Hepatic stellate cell (primary cell): Measurements from ENCODE around the gene EYA3.
A peak's percentile ranks its signal among the peaks of the same experiment; 100 is the strongest.

ENCODE experiments used
- DNase-seq: peaks from one replicate; pipeline ENCODE4 v3.0.0; 2011; ENCODE audit warnings: low spot score

EYA3 gene, protein sequence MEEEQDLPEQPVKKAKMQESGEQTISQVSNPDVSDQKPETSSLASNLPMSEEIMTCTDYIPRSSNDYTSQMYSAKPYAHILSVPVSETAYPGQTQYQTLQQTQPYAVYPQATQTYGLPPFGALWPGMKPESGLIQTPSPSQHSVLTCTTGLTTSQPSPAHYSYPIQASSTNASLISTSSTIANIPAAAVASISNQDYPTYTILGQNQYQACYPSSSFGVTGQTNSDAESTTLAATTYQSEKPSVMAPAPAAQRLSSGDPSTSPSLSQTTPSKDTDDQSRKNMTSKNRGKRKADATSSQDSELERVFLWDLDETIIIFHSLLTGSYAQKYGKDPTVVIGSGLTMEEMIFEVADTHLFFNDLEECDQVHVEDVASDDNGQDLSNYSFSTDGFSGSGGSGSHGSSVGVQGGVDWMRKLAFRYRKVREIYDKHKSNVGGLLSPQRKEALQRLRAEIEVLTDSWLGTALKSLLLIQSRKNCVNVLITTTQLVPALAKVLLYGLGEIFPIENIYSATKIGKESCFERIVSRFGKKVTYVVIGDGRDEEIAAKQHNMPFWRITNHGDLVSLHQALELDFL

DNA sequence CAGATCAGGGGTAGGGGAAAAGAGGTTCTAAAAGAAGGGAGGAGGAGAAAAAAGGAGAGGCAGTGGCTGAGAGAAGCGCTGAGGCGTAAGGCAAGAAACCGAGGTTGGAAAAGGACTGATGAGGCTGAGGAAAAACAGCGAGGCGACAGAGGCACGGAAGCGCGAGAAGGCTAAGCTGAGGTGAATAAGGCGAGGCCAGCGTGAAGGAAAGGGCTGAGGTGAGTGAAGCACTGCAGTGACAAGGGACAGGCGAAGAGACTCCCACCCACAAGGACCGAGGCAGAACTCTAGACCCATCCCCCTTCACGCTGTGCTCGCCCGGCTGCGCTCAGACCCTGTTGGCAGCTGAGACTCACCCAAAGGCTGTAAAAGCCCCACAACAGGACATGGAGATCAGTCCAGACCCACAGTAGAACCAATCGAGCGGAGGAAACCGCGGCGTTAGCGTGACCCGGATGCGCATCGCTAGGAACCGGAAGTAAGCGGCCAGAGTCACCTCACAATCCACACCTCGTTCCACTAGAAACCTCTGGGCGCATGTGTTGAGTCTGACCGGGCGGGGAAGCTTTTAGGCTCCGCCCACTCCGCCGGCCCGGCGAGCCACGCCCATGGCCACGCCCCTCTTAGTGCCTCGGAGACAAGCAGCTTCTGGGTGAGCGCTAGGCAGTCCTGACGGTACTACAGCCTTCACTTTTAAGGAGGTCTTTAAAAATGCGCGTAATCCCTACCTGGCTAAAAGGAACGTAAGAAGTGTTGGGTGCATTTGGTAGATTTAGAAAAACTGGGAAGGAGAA is at the start of gene EYA3:
EYA3 (minus strand) TSS at position 443 of the 794 bp plus-strand sequence. CDS start 30,584 bp downstream, outside the sequence.
- DNase-seq, result peak; percentile 98

DNA sequence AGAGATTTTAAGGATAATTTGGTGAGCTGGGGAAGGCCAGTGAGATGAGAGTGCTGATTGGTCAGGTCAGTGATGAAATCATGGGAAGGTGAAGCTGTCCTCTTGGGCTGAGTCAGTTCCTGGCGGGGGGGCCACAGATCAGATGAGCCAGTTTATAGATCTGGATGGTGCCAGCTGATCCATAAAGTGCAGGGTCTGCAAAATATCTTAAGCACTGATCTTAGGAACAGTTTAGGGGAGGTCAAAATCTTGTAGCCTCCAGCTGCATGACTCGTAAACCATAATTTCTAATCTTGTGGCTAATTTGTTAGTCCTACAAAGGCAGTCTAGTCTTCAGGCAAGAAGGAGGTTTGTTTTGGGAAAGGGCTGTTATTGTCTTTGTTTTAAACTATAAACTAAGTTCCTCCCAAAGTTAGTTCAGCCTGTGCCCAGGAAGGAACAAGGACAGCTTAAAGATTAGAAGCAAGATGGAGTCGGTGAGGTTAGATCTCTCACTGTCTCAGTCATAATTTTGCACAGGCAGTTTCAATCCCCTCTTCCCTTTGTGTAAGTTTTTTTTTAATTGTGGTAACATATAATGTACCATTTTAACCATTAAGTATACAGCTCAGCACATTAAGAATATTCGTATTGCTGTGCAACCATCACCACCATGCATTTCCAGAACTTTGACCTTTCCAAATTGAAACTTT is 48.7 kb upstream of the EYA3 start:
- no peak for DNase-seq

DNA sequence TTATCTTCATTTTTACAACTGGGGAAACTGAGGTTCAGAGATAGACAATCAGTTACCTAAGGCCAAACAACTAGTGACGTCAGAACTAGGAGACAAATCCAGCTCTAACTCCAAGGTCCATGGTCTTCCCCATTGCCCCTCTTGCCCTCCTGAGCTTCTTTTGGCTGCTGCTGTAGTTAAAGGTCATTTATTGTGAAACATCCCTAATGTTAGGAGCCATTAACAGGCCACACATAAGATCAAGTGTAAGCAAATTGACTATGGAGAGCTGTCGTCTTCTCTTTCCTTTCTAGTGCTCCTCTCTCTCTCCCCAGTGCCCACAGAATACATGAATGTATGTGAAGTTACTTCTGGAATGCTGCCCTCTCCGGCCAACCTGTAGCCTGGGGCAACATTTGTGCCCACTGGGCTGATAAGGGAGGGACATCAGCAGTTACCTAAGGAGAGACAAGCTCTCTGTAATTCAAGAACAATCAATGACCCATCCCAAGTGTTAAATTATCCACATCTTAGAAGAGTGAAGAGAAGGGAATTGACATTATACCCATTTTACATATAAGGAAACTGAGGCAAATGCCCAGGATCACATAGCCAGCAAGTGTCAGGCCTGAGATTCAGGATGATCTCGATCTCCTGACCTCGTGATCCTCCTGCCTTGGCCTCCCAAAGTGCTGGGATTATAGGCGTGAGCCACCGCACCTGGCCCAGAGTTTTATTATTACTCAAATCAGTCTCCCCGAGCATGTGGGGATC is 47.9 kb upstream of the EYA3 start:
- no peak for DNase-seq

DNA sequence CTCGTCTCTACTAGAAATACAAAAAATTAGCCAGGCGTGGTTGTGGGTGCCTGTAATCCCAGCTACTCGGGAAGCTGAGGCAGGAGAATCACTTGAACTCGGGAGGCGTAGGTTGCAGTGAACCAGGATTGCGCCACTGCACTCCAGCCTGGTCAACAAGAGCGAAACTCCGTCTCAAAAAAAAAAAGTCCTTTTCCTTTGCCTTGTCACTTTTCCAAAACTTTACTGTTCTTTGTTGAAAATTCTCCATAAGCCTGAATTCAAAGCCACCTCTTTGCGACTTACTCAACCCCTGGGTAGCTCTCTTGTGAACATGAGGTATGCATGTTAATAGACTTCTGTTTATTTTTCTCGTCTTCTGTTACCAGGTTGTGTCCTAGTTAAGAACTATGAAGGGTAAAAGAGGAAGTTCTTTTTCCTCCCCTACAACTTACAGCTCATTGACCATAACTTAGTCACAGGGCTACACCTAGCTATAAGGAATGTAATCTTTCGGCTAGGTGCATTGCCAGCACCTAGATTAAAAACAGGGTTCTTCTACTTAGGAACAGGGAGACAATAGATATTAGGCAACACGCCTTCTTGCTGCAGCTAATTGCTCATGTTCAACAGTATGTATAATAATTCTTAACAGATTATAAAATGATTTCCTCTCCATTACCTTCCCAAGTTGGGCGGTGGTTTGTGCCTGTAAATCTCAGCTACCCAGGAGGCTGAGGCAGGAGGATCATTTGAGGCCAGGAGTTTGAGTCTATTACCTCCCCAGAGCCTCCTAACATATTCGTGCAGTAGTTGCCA is 47.2 kb upstream of the EYA3 start:
- DNase-seq, result no peak

DNA sequence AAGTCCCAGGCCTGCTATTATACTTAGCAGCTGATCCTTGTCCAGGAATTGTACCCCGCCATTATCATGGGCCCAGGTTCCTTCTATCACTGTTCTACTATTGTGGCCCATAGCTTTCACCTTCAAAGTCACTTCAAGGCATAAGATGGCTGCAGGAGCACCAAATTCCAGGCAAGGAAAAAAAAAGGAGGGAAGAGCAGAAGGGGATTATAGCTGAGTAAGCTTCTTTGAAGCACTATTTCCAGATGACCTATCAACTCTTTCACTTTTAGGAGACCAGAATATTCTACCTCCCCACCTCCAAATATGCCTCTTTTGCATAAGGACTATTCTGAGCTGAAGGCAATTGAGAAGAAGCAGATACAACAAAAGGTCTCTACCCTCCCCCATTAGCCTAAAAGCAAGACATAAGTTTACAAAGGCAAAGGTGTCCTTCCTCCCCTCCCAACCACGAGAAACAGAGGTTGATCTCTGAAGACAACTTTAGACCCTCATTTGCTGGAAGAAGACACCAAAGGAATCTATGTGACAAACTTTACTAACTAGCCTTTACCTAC is 46.3 kb upstream of the EYA3 start:
- no peak for DNase-seq

DNA sequence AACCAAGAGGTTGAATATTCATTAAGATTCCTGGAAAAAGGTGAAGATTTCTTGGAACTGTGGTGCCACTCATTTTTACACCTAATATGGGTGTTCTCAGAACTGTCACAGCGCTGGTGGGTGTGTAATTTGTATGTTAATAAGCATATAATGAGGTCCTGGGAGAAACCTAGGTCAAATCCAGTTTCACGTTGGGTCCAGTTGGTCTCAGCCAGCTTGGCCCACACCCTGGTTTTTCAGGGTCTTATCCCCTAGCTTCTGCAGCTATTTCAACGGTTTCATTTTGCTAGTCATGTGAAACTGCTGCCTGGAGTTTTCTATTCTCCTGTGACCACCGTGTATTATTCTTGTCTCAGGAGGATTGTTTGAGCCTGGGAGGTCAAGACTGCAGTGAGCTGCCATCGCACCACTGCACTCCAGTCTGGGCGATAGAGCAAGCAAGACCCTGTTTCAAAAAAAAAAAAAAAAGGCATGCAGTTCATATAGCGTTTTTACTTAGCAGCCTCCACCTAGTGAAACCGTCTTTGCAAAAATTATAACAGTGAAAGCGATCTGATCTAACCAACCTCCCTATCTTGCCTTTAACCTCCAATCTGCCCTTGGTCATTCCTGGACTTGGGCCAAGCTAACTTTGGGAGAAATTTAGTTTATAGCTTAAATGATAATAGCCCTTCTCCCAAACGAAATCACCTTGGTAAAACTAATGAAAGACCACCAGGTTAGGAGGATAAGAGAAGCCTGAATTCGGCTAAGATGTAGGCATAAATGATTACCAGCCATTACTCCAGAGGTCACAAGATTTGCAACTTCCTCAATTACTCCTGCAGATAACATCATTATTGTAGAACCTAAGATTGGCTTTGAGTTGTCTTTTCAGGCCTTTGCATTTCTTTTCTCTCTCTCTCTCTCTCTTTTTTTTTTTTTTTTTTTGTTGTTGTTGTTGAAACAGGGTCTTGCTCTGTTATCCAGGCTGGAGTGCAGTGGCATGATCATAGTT is 44.1 kb upstream of the EYA3 start:
- DNase-seq, result no peak

DNA sequence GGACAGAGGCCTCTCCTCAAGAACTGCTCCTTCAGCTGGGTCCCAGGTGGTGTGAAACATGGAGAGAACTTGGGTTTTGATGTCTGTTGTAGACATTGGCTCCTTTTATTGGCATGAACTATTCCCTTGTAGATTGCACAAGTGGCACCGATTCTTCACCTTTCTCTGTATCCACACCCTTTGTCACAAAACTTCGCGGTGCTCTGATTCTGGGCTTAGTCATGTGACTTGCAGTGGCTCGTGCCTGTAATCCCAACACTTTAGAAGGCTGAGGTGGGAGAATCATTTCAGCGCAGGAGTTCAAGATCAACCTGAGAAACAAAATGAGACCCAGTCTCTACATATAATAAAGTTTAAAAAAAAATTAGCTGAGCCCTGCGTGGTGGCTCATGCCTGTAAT is 42.5 kb upstream of the EYA3 start:
- DNase-seq, result no peak

DNA sequence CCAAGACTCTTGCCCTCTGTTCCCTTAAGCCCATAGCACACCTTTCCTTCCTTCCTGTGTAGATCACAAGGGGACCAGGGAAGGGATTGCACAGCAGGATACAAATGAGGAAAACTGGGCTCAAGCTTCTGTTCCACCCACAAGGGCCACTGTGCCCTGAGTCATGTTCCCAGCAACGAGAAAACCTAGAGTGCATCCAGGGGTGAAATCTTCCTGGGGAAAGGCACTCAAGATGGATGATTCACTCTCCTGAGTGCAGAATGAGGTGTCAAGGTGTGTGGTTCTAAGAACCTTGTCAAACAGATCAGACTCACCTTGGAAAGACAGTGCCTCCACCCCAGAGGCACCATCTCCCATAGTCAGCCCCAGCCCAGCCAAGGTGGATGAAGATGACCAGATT is 40.7 kb upstream of the EYA3 start:
- DNase-seq, result no peak

DNA sequence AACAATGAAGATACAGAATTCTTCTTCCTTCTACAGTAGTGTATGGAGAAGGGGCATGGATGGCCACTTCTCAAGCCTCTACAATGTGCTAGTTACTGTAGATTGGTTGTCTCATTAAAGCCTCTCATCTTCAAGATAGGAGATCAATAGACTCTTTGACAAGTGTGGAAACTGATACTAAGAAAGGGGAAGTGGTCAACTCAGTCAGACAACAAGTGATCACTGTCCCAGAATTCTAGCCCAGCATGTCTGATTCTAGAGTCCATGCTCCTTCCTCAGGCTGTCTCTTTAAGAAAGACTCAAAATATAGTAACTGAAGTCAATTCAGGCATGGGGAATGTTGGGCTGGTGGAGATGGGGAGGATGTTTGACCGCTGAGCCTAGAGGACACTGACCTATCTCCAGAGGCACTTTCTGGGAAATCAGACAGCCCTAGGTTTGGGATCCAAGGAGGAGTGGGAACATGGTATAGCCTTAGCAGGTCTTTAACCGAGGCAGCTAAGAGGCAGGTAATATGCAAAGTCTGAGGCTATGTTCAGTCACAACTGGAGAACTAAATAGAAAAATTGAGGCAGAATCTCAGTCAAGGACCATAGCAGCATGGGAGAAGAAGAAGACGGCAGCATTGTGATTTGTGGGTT is 39.3 kb upstream of the EYA3 start:
- DNase-seq, result no peak

DNA sequence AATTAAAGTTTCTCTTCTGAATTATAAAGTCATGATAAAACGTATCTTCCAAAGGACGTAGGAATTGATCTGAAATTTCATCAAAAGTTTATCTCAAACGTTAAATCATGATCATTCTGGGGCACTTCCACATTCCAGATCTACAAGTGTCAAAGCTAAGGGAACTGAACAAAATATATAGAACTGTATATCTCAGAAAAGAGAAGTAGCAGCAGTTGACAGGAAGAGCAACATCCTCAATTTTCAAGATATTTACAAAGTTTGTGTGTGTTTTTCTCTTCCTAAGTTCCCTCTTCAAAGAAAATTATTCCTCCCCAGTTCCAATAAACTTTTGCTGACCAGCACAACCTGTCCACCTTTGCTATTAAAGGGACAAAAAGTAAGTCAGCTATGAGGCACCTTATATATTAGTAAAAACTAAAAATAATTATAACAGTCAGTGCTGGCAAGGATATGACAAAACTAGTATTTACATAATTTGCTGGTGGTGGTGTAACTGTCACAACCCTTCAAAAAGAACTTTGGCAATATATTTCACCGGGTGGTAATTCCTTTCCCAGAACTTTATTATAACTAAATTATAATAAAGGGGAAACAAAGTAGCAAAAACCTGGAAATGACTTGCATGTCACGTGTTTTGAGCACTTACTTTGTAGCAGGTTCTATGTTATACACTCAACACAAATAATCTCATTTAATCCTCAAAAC is 38.5 kb upstream of the EYA3 start:
- DNase-seq, result no peak

DNA sequence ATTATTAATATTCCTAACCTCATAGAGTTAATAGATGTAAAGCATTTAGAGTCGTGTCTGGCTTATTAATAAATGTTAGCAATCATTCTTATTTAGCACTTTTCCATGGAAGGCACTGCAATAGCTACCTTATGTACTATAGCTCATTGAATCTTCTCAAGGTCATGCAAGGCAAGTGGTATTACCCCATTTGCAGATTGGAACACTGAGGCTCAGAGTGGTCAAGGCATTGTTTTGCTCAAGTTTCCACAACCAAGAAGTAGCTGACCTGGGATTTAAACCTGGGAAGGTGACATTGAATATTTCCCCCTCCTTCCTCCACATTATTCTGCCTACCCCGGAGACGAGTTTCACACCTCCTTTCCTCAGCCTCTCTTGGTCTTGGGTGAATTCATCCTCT is 37.8 kb upstream of the EYA3 start:
- no peak for DNase-seq

DNA sequence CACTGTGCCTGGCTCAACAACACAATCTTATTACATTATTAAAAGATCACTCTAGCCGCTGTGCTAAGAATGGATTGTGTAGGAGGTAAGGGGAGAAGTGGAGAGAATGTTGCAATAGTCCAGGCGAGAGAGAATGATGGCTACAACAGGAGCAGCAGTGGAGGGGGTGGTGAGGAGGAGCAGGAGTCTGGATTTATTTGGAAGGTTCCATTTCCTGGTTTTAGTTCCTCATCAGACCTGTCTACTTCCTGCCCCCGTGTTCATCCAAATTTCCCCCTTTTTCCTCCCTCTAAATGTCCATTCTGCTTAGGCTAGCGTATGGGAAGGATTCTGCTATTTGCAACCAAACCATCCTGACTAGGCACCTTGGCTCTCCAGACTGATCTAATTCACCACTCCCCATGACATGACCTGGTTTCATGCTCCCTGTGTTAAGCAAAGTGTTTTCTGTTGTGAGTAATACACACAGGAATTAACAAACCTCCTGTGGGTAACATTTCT is 35.1 kb upstream of the EYA3 start:
- peak; percentile 45 for DNase-seq

DNA sequence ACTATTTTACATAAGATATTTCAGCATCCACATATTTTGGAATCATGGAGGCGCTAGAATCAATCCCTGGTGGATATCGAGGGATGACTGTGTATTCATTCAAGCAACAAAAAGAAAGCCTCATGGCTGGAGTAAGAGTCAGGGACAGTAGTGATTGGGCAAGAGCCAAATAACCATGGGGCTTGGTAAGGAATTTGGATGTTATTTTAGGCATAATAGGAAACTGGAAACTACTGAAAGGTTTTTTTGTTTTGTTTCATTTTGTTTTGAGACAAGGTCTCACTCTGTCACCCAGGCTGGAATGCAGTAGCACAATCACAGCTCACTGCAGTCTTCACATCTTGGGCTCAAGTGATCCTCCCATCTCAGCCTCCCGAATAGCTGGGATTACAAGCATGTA is 33.8 kb upstream of the EYA3 start:
- DNase-seq, result peak; percentile 52

DNA sequence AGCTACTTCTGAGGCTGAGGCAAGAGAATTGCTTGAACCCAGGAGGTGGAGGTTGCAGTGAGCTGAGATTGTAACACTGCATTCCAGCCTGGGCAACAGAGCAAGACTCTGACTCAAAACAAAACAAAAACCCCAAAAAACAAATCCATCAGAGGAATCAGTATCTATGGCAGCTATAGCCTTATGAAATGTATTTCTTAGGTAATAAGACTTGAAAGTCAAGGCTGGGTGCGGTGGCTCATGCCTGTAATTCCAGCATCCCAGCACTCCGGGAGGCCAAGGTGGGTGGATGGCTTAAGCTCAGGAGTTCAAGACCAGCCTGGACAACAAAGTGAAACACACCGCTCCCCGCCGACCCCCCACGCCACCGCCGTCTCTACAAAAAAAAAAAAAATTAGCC is 31.1 kb upstream of the EYA3 start:
- DNase-seq, result no peak

DNA sequence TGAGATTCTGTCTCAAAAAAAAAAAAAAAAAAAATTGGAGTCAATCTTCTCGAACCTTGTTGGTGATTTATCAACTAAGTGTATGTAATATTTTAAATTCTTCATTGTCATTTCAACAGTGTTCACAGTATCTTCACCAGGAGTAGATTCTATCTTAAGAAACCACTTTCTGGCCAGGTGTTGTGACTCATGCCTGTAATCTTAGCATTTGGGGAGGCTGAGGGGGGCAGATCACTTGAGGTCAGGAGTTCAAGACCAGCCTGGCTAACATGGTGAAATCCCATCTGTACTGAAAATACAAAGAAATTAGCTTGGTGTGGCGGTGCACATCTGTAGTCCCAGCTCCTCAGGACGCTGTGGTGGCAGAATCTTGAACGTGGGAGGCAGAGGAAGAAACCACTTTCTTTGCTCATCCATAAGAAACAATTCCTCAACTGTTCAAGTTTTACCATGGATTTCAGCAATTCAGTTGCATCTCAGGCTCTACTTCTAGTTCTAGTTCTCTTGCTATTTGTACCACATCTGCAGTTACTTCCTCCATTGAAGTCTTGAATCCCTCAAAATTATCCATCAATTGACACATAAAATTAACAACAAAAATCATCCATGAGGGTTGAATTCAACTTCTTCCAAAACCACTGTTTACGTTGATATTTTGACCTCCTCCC is 30.4 kb upstream of the EYA3 start:
- DNase-seq, result no peak

DNA sequence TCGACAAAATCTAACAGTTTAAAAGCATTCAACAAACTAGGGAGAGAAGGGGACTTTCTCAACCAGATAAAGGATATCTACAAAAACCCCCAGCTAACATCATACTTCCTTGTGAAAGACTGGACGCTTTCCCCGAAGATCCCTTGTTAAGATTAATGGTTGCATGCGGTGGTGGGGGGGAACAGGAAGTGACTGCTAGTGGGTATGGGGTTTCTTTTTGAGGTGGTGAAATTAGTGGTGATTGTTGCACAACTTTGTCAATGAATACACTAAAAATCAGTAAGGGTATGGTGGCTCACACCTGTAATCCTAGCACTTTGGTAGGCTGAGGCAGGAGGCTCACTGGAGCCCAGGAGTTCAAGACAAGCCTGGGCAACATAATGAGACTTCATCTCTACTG is 26.9 kb upstream of the EYA3 start:
- DNase-seq, result no peak

DNA sequence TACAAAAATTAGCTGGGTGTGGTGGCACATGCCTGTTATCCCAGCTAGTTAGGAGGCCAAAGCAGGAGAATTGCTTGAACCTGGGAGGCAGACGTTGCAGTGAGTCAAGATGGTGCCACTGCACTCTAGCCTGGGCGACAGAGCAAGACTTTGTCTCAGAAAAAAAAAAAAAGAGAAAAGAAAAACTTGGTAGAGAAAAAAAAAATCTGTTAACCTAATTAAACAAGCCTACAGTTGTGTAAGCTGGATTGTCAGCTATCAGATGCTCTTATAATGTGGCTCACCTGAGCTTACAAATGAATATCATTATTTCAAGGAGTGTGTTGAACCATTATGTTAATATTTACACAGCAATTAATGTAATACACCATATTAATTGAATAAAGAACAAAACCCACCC is 26.4 kb upstream of the EYA3 start:
- DNase-seq, result no peak

DNA sequence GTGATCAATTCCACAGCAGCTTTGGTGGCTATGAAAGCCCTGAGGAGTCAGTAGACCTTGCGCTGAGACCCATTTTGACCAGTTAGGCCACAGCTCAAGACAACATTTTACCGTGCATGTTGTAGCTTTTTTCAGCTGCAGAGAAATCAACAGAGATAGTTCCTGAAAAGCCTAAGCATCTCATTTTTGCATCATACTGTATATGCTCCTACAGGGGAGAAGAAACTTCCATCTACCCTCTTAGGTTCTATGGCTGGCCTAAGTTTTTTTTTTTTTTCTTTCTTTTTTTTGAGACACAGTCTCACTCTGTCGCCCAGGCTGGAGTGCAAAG is 24.8 kb upstream of the EYA3 start:
- no peak for DNase-seq
